Measurements from ENCODE around the gene CDON.

GRCh38 chr11:126039485-126040271 is 23.0 kb downstream of the CDON start:
- TF ChIP-seq, protein P1, sequence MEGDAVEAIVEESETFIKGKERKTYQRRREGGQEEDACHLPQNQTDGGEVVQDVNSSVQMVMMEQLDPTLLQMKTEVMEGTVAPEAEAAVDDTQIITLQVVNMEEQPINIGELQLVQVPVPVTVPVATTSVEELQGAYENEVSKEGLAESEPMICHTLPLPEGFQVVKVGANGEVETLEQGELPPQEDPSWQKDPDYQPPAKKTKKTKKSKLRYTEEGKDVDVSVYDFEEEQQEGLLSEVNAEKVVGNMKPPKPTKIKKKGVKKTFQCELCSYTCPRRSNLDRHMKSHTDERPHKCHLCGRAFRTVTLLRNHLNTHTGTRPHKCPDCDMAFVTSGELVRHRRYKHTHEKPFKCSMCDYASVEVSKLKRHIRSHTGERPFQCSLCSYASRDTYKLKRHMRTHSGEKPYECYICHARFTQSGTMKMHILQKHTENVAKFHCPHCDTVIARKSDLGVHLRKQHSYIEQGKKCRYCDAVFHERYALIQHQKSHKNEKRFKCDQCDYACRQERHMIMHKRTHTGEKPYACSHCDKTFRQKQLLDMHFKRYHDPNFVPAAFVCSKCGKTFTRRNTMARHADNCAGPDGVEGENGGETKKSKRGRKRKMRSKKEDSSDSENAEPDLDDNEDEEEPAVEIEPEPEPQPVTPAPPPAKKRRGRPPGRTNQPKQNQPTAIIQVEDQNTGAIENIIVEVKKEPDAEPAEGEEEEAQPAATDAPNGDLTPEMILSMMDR (IDR thresholded peaks at IDR 0.05), result no peak
- no peak for TF ChIP-seq ZFX (IDR thresholded peaks at IDR 0.05; ENCODE audit: borderline replicate concordance)

Data from 22Rv1 (cell line).